HG02852 (cell line): ENCODE results near the gene SLC4A7.
"Not testable (repeated sequence)": the region's sequence is repeated elsewhere in the genome, so short reads cannot be mapped to it uniquely, and the experiment has no call there.

Source experiments
- ATAC-seq: cut with Tn5 transposase; IDR thresholded peaks from one replicate; pipeline ENCODE4 v1.9.1; 2021; ENCODE audit warnings: mild to moderate bottlenecking, moderate library complexity; ENCODE audit not compliant: unreplicated experiment

SLC4A7 gene

DNA sequence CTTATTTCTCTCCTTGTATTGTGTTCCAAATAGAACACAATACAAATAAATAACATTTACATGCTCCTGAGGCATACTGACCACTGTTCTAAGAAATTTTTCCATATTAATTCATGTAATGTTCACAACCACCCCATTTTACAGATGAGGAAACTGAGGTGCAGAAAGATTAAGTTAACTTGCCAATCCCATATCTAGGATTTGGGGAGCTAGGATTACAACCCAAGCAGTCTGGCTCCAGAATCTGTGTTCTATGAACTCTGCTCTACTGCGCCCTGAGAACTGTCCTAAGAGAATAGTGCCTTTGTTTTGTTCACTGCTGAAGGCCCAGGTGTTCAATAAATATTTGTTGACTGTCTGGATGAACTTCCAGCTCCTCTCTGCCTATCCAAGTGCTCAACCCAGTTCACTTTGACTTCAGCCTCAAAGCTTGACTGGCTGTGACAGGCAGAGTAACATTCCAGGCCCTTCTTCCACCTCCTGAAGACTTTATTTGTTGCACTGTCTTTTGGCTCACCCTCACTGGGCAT lies 118.1 kb downstream of the SLC4A7 start:
- no peak for ATAC-seq

DNA sequence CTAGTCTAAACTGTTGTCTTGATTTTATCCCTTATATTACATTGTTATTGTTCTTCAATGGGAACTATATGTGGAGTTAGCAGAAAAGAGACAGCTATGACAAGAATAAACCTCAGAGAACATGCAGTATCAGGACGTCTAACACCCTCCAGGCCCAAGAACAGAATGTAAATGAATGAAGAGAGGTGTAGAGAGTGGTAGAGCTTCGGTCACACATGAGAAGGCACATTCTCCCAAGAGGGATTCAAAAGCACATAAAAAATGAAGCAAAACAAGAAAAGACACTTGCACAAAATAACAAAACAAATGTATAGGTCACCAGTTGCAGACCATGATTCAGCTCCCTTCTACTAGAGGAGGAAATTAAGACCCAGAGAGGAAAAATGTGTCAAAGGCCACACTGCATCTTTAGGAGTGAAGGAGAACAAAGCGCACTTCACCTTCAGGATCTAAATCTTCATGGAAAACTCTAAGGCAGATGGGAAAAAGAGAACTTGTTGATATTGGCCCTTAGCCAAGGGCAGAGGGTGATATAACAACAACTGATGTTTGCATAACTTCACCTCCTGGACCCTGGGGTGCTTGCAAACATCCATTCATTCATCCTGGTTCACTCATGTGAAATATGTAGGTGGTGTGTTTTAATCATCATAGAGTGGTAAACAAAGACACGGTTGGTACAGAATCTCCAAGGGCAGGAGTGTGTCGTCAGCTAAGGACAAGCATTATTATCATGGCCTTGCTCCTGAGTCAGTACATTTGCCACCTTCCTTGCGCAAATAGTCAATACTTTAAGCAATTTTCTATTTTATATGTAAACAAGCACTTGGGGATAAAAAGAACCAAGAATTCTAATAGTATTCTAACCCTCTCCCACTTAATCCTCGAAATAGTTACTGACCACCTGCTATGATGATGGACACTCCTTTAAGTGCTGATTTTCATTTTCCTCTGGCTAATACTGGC lies 123.8 kb downstream of the SLC4A7 start:
- peak; percentile 31 for ATAC-seq

- ATAC-seq = no peak
Measured at GRCh38 chr3:27358372-27358771, 125.8 kb downstream of the SLC4A7 start.

DNA sequence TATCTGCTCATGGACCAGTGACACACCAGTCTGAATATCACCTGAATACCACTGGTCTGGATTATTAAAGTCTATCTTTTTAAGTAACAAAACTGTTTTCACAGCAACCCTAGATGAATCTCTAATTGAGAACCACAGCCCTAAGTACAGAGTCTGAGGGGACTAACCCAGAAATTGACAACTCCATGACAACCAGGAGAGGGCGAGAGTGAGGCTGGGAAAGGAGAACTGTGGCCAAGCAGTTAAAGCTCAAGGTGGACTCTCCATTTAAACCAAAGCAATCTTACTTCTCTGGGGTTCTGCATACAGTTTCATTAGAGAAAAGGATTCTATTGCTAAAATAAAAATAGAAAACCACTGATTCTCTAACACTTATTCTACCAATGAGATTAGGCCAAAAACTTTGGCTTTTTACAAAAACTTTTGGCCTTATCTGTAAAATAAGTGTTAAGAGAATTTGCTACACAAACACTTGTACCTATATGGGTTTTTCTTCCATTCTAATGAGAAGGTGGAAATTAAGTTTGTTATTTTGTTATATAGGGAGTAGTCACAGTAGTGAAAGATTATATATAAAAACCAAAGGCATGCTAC lies 126.4 kb downstream of the SLC4A7 start:
- ATAC-seq = peak; percentile 97

DNA sequence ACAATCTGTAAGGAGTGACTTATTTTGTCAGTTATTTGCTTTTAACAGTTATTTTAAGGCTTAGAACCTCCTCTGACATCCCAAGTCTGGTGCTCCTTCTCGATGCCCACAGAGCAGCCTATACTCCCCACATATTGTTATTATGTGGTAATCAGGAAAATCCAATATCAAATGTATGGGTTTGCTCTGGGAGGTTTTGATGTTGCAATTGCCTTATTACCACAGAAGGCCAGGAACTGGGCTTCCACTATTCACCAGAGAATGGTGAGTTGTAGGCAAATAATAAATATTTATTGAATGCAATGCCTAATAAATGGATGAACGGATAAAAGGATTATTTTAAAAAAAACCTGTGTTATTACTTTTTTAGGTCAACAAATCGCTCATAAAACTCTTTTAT lies 127.2 kb downstream of the SLC4A7 start:
- ATAC-seq = no peak

DNA sequence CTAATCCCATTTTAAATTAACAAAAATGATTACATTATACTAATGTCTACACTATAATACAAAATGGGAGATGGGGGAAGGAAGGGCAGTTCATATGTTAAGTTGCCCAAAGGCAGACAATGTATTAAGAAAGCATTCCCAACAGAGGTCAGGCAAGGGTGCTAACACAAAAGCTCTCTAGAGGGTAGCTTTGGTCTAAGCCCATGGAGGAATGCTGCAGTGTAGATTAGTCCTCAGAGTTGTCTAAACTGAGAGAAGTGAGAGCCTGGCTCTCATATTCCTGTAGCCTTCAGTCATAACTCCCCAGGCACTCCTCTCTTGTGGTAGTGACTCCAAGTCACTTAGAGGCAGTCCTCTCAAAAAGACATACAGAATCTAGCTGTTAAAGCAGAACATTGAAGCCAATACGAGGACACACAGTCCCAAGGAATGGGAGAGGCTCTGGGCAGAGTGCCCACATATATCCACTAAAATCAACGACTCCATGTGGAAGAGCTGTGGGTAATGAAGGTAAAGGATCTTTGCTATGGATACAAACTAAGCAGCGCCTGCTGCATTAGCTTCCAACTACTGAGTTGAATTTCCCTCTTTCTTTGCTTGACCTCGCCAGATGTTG lies 129.5 kb downstream of the SLC4A7 start:
- ATAC-seq = no peak

GRCh38 chr3:27354161-27354560 lies 130.0 kb downstream of the SLC4A7 start:
- no peak for ATAC-seq

- ATAC-seq = no peak
Measured at GRCh38 chr3:27353221-27353620, 131.0 kb downstream of the SLC4A7 start.

DNA sequence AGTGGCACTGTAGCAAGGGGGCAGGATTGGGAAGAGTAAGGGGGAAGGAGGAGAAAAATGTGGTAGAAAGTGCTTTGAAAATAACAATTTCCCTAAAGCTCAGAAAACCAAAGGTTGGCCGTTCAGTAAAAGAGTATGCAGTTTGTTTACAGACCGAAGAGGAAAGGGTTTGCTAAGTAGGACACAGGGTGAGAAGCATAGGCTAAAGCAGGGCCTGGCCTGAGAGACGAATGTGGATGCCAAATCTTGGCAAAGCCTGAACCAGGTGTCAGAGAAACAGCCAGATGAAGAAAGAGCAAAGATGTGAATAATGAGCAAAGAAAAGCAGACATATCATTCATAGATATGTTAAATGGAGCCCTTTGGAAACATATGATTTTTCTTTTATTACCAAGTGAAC lies 132.1 kb downstream of the SLC4A7 start:
- ATAC-seq = no peak

DNA sequence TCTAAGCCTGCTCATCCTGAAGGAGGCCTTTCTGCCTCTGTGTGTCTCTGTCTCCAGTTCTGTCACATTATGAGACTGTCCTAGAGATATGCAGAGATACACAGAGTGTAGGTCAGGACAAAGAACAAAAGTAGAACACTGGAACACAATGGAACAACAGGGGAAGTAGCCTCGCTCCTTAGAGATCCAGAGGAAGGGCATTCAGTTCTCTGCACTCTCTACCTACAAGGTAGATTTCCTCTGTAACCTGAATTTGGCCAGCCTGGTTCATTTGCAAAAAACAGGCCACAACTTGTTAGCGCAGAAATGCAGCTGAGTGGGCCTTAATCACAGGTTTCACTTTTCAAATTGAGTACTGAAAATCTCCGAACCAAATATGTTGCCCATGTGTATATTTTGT lies 134.4 kb downstream of the SLC4A7 start:
- ATAC-seq = peak; percentile 85

DNA sequence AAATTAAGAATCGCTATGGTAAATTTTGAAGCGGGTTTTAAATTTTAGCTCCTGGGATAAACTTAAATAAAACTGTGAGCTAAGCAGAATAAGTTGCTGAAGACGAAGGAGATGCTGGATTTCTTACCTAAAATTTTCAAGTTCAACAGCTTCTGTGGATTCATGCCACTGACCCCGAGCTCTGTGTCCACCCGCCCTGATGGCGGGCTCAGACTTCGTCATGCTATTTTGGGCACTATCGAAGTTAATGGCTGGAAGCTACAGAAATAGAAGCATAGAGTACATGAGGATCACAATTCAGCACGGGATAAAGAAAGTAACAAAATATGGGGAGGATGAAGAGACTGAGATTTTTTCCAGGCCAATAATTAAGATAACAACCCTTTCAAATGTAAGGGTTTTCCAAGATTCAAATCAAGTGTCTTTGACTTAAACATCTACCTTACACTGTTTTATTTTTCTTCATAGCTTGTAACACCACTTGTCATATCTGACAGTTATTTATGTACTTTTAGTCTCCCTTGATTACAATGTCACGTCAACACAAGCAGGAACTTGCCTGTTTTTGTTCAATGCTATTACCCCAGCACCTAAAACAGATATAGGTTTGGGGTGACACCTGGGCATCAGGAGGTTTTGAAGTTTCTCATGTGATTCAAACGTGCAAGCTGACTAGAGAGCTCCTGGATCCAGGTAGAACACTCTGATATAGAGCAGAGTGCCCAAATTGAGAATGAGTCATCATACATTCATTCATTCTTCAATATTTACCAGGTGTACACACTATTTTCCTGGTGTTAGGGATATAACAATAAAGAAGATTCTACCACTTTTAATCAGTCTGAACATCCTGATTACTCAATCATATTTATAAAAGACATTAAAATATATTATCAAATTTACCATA lies 138.0 kb downstream of the SLC4A7 start:
- ATAC-seq = no peak

GRCh38 chr3:27345493-27345892 lies 138.7 kb downstream of the SLC4A7 start:
- ATAC-seq = no peak

GRCh38 chr3:27345045-27345444 lies 139.1 kb downstream of the SLC4A7 start:
- no peak for ATAC-seq

DNA sequence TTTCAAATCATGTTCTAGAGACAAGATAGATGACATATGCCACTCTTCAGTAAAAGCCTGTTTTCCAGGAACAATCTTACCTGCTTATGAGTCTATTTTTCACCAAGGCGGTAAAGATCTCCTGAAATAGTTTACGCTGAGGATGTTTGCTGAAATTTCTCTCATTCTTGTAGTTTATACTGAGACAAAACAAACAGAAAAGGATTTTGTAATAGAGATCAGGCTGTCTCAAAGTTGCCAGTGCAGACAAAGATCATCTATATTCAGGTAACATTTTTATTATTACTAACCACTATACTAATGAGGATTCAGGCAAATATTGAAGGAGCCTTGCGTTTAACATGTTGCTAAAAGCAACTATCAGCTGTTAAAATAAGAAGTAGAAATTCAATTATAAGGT lies 140.0 kb downstream of the SLC4A7 start:
- ATAC-seq = no peak

- no peak for ATAC-seq
Measured at GRCh38 chr3:27342267-27342666, 141.9 kb downstream of the SLC4A7 start.

DNA sequence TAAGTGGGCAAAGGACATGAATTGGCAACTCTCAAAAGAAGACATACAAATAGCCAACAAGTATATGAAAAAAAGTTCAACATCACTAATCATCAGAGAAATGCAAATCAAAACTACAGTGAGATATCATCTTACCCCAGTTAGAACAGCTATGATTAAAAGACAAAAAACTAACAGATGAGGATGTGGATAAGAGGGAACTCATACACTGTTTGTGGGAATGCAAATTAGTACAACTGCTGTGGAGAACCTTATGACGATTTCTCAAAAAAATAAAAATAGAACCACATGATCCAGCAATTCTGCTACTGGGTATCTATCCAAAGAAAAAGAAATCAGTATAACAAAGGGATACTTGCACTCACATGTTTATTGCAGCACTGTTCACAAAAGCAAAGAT lies 143.7 kb downstream of the SLC4A7 start:
- no peak for ATAC-seq

- no peak for ATAC-seq
Measured at GRCh38 chr3:27335571-27335970, 148.6 kb downstream of the SLC4A7 start.

DNA sequence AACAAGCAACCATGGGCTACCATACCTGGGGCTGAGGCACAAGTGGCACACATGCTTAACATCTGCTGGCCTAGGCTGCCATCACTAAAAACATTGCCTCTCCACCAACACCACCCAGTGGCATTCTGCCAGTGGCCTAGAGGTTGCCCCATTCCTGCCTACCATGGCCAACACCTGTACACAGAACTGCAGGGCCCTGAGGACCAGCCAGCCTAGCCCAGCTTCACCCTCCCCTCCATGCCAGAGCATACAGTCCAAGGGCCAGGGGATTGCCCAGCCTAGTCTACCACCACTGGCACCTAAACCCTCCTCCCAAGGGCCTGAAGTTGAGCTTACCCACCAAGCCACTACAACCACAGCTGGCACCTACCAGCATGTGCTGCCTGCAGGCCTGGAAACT lies 150.3 kb downstream of the SLC4A7 start:
- ATAC-seq = no peak

- not testable (repeated sequence) for ATAC-seq
Measured at GRCh38 chr3:27328982-27329762, 155.0 kb downstream of the SLC4A7 start.
